ENCODE results near the gene TJP1.

TJP1 gene

DNA sequence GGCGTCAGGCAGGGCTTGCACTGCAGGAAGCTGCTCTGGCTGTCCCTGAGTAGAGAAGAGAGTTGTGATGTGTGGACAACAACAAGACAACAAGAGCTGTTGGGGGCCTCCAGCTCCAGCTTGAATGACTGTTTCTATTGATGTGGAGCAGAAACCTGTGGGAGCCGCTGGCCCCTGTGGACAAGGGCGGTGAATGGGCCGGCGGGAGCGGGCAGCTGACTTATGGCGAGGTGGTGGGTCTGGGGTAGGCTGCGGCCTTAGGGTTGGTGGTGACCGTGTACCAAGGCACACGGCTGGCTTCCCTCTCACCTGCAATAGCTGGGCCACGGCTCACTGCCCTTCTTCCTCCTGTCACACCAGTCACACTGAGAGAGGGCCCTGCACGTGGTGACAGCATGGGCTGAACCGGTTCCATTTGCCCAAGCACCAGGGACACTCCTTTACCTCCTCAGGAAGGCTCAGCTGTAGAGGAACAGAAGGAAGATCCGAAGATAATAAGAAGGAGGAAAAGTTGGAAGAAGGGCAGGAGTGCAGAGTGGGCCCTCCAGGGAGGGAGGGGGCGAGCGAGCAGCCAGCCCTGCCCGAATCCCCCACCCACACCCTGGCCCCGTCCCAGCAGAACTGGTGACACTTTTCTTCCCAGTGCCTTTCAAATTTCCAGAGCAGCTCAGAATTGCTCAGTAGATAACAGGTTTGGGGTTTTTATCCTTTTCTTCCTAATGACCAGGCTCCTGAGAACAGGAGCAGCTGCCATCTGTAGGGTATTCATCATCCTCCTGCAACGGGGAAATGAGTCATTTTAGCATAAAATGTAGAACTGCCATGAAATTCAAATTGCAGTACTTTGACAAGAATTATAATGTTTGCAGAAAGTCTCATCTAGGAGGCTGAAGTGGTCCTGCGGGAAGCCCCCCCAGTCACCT is 136.9 kb downstream of the TJP1 start:
- no peak overlapping the region for H3K4me3 ChIP-seq (ENCODE audit: low read depth, low read length)
- DNase-seq (ENCODE audit: low read depth), result no peak
- TF ChIP-seq, protein P1, sequence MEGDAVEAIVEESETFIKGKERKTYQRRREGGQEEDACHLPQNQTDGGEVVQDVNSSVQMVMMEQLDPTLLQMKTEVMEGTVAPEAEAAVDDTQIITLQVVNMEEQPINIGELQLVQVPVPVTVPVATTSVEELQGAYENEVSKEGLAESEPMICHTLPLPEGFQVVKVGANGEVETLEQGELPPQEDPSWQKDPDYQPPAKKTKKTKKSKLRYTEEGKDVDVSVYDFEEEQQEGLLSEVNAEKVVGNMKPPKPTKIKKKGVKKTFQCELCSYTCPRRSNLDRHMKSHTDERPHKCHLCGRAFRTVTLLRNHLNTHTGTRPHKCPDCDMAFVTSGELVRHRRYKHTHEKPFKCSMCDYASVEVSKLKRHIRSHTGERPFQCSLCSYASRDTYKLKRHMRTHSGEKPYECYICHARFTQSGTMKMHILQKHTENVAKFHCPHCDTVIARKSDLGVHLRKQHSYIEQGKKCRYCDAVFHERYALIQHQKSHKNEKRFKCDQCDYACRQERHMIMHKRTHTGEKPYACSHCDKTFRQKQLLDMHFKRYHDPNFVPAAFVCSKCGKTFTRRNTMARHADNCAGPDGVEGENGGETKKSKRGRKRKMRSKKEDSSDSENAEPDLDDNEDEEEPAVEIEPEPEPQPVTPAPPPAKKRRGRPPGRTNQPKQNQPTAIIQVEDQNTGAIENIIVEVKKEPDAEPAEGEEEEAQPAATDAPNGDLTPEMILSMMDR (IDR thresholded peaks at IDR 0.05; ENCODE audit: low read depth, low read length, missing control alignments), result no peak
- in situ Hi-C loops (cut with HindIII; ENCODE audit: low sequenced_read_pairs), result no loop called here

DNA sequence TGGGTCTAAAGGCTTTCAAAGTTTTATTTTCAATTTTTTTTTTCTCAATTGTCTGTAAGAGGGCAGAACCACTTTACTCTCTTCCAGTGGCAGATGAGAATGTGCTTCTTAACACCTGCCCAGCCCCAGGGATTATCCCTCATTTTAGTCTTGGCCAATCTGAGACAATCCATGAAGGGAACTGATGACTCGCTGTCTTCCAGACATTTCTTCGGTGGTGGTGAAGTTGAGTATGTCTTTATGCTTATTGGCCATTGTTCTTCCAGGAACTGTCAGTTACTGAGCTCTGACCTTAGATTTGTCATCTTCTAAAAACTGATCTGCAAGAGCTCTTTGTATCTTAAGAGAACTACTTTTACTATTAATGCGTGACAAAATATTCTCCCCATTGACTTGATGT is 139.5 kb downstream of the TJP1 start:
- no peak for DNase-seq (ENCODE audit: low read depth)
- in situ Hi-C loops (cut with HindIII; ENCODE audit: low sequenced_read_pairs), result no loop called here
- TF ChIP-seq, protein P1 (IDR thresholded peaks at IDR 0.05; ENCODE audit: low read depth, low read length, missing control alignments), result no peak
- no peak overlapping the region for H3K4me3 ChIP-seq (ENCODE audit: low read depth, low read length)

DNA sequence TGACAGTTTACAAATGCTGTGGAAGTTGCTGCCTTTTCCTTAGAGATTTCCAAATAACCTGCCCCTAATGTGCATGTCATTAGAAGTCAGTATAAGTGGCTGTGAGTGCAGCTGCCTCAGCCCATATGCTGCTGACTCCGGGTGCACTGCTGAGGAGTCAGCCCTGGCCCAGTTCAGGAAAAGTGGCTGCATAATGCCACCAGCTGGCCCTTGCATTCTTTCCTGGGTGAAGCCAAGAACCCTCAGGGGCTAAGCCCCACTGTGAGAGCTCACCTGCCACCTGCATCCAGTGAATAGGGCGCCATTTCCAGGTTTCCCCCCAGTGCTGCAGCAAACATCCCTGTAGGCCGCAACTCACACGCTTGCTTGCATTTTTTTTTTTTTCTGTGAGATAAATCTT is 139.9 kb downstream of the TJP1 start:
- no peak for DNase-seq (ENCODE audit: low read depth)
- in situ Hi-C loops (cut with HindIII; ENCODE audit: low sequenced_read_pairs), result no loop called here
- TF ChIP-seq, protein P1 (IDR thresholded peaks at IDR 0.05; ENCODE audit: low read depth, low read length, missing control alignments), result no peak
- H3K4me3 ChIP-seq (ENCODE audit: low read depth, low read length), result no peak overlapping the region

DNA sequence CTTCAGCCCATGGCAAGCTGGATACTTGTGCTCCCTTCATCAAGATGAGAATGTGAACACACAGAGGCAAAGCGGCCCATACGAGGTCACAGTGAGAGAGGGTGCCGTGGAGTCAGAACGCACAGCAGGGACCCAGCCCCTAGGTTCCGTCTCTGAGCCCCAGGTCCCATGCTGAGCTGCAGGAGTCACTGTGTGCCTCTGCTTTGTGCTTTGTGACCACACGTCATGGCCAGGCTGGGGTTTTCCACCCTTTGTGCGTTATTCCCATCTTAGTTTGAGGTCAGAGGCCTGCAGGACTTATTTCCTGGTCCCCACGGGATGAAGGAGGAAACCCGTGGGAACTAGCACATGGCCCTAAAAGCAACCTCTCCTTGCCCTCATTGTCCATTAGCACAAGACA is 140.3 kb downstream of the TJP1 start:
- TF ChIP-seq, protein P1 (IDR thresholded peaks at IDR 0.05; ENCODE audit: low read depth, low read length, missing control alignments), result no peak
- DNase-seq (ENCODE audit: low read depth), result no peak
- no peak overlapping the region for H3K4me3 ChIP-seq (ENCODE audit: low read depth, low read length)
- in situ Hi-C loops (cut with HindIII; ENCODE audit: low sequenced_read_pairs), result no loop called here

DNA sequence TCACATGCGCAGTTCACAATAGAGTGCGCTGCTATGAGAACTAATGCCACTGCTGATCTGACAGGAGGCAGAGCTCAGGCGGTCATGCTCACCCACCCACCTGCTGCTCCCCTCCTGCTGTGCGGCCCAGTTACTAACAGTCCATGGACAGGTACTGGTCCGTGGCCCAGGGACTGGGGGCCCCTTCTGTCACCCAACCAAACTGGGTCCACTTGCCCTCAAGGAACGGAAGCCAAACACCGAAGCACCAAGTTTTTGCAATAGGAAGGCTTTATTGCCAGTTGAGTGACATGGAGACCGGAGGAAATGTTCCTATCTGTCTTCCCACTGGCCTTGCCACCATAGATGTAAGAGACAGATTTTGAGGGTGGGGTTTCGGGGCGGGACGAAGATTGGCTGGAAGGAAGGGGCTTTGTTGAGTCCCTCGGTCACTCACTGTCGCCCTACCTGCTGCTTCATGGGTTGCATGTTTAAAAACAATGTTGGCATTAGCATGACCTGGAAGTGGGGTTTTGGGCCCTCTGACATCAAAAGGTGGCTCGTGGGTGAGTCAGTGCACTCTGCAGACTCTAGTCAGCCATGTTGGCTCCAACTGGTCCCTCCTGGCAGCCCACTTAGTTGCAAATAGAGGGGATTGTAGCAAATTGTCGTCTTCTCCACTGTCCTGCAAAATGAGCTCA is 141.0 kb downstream of the TJP1 start:
- in situ Hi-C loops (cut with HindIII; ENCODE audit: low sequenced_read_pairs), result no loop called here
- no peak for DNase-seq (ENCODE audit: low read depth)
- TF ChIP-seq, protein P1 (IDR thresholded peaks at IDR 0.05; ENCODE audit: low read depth, low read length, missing control alignments), result no peak
- H3K4me3 ChIP-seq (ENCODE audit: low read depth, low read length), result no peak overlapping the region

DNA sequence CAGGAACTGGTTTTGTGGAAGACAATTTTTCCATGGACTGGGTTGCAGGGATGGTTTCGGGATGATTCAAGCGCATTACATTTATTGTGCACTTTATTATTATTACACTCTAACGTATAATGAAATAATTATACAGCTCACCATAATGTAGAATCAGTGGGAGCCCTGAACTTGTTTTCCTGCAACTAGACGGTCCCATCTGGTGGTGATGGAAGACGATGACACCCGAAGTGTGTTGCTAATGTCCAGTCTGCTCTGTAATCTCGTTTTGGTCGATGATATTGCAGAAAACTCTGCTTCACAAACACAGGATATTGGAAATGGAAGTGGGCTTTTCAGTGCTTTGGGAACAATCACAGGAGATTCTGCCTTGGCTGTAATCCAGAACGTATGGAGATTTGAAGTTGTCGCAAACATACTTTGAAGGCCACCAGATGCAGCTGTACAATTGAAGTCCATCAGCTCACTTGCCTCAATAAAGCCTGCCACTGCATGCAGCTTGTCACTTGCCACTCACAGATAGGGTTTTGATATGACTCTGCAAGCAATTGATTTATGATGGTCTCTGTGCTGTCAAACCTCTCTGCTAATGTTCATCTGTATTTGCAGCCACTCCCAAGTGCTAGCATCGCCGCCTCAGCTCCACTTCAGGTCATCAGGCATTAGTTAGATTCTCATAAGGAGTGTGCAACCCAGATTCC is 141.7 kb downstream of the TJP1 start:
- in situ Hi-C loops (cut with HindIII; ENCODE audit: low sequenced_read_pairs), result no loop called here
- TF ChIP-seq, protein P1 (IDR thresholded peaks at IDR 0.05; ENCODE audit: low read depth, low read length, missing control alignments), result no peak
- no peak overlapping the region for H3K4me3 ChIP-seq (ENCODE audit: low read depth, low read length)
- no peak for DNase-seq (ENCODE audit: low read depth)
